Effector memory CD4-positive, alpha-beta T cell (primary cell): ENCODE data around the gene PRDM11.

Source experiments
- DNase-seq, 3 donors: peaks; one replicate each; pipeline ENCODE4 v3.0.0-alpha.2; 2020
- H3K27ac ChIP-seq: 2 replicates; pipeline ENCODE4 v1.7.0; 2013; ENCODE audit warnings: mild to moderate bottlenecking, low read length, moderate library complexity; ENCODE audit not compliant: insufficient read depth, poor library complexity, severe bottlenecking
- H3K27me3 ChIP-seq: replicated peaks from 2 replicates; pipeline ENCODE4 v1.7.0; 2013; ENCODE audit warnings: mild to moderate bottlenecking, low read length; ENCODE audit not compliant: insufficient read depth, control insufficient read depth, poor library complexity, severe bottlenecking
- H3K36me3 ChIP-seq: 2 replicates; pipeline ENCODE4 v1.7.0; 2013; ENCODE audit warnings: mild to moderate bottlenecking, low read length, moderate library complexity; ENCODE audit not compliant: control insufficient read depth, insufficient read depth
- H3K4me1 ChIP-seq: 2 replicates; pipeline ENCODE4 v1.7.0; 2013; ENCODE audit warnings: low read length, mild to moderate bottlenecking; ENCODE audit not compliant: control insufficient read depth, insufficient read depth, poor library complexity, severe bottlenecking
- H3K4me3 ChIP-seq: 2 replicates; pipeline ENCODE4 v1.7.0; 2013; ENCODE audit warnings: low read length, low read depth, mild to moderate bottlenecking; ENCODE audit not compliant: insufficient read depth, poor library complexity, severe bottlenecking
- H3K9me3 ChIP-seq: 2 replicates; pipeline ENCODE4 v1.7.0; 2013; ENCODE audit warnings: mild to moderate bottlenecking, low read length, moderate library complexity; ENCODE audit not compliant: control insufficient read depth

PRDM11 gene

GRCh38 chr11:45205978-45206377 lies 59.5 kb downstream of the PRDM11 start:
- no peak overlapping the region for H3K27ac ChIP-seq
- no peak overlapping the region for H3K4me3 ChIP-seq
- no peaks in the 10 kb centered on the region for H3K9me3 ChIP-seq
- no peaks in the 10 kb centered on the region for H3K4me1 ChIP-seq
- H3K36me3 ChIP-seq, result peaks cover 6% of the 10 kb centered on the region
- DNase-seq, result no peak
- H3K27me3 ChIP-seq, result no peaks in the 10 kb centered on the region

GRCh38 chr11:45208135-45208534 lies 61.7 kb downstream of the PRDM11 start:
- Histone ChIP-seq H3K27ac (no peak overlapping the region), H3K4me1 (no peaks in the 10 kb centered on the region), H3K9me3 (no peaks in the 10 kb centered on the region), H3K36me3 (peaks cover 17% of the 10 kb centered on the region), H3K27me3 (no peaks in the 10 kb centered on the region), H3K4me3 (no peak overlapping the region)
- DNase-seq, result no peak

- H3K4me3 ChIP-seq, result no peak overlapping the region
- H3K27me3 ChIP-seq, result no peaks in the 10 kb centered on the region
- H3K4me1 ChIP-seq, result no peaks in the 10 kb centered on the region
- peaks cover 17% of the 10 kb centered on the region for H3K36me3 ChIP-seq
- H3K27ac ChIP-seq, result no peak overlapping the region
- H3K9me3 ChIP-seq, result no peaks in the 10 kb centered on the region
- DNase-seq, result no peak
Observed at GRCh38 chr11:45209000-45209879, 62.8 kb downstream of the PRDM11 start.

- Histone ChIP-seq H3K9me3 (no peaks in the 10 kb centered on the region), H3K27me3 (no peaks in the 10 kb centered on the region), H3K4me3 (no peak overlapping the region), H3K27ac (no peak overlapping the region), H3K4me1 (no peaks in the 10 kb centered on the region), H3K36me3 (peaks cover 11% of the 10 kb centered on the region)
- DNase-seq, result no peak
Observed at GRCh38 chr11:45209891-45210699, 63.7 kb downstream of the PRDM11 start.

- Histone ChIP-seq H3K27me3 (no peaks in the 10 kb centered on the region), H3K36me3 (peaks cover 11% of the 10 kb centered on the region), H3K9me3 (no peaks in the 10 kb centered on the region), H3K4me1 (no peaks in the 10 kb centered on the region), H3K27ac (no peak overlapping the region), H3K4me3 (no peak overlapping the region)
- no peak for DNase-seq
Observed at GRCh38 chr11:45210846-45211245, 64.4 kb downstream of the PRDM11 start.

GRCh38 chr11:45211732-45212131 lies 65.3 kb downstream of the PRDM11 start:
- no peak for DNase-seq
- H3K4me1 ChIP-seq, result no peaks in the 10 kb centered on the region
- H3K27me3 ChIP-seq, result no peaks in the 10 kb centered on the region
- H3K36me3 ChIP-seq, result peaks cover 11% of the 10 kb centered on the region
- no peaks in the 10 kb centered on the region for H3K9me3 ChIP-seq
- no peak overlapping the region for H3K4me3 ChIP-seq
- H3K27ac ChIP-seq, result no peak overlapping the region

GRCh38 chr11:45212566-45213315 lies 66.3 kb downstream of the PRDM11 start:
- Histone ChIP-seq H3K4me3 (no peak overlapping the region), H3K27me3 (no peaks in the 10 kb centered on the region), H3K9me3 (no peaks in the 10 kb centered on the region), H3K27ac (no peak overlapping the region), H3K36me3 (peaks cover 11% of the 10 kb centered on the region), H3K4me1 (no peaks in the 10 kb centered on the region)
- no peak for DNase-seq

GRCh38 chr11:45213316-45213665 lies 66.9 kb downstream of the PRDM11 start:
- no peak overlapping the region for H3K4me3 ChIP-seq
- no peak overlapping the region for H3K27ac ChIP-seq
- peaks cover 11% of the 10 kb centered on the region for H3K36me3 ChIP-seq
- no peaks in the 10 kb centered on the region for H3K4me1 ChIP-seq
- no peaks in the 10 kb centered on the region for H3K9me3 ChIP-seq
- DNase-seq, result no peak
- no peaks in the 10 kb centered on the region for H3K27me3 ChIP-seq

GRCh38 chr11:45213717-45214116 lies 67.3 kb downstream of the PRDM11 start:
- no peak overlapping the region for H3K4me3 ChIP-seq
- no peaks in the 10 kb centered on the region for H3K27me3 ChIP-seq
- H3K27ac ChIP-seq, result no peak overlapping the region
- no peaks in the 10 kb centered on the region for H3K9me3 ChIP-seq
- H3K4me1 ChIP-seq, result no peaks in the 10 kb centered on the region
- DNase-seq, result no peak
- H3K36me3 ChIP-seq, result peaks cover 11% of the 10 kb centered on the region
